Measurements from ENCODE around the gene NDUFS2.
A peak's percentile ranks its signal among the peaks of the same experiment; 100 is the strongest.

The NDUFS2 gene

DNA sequence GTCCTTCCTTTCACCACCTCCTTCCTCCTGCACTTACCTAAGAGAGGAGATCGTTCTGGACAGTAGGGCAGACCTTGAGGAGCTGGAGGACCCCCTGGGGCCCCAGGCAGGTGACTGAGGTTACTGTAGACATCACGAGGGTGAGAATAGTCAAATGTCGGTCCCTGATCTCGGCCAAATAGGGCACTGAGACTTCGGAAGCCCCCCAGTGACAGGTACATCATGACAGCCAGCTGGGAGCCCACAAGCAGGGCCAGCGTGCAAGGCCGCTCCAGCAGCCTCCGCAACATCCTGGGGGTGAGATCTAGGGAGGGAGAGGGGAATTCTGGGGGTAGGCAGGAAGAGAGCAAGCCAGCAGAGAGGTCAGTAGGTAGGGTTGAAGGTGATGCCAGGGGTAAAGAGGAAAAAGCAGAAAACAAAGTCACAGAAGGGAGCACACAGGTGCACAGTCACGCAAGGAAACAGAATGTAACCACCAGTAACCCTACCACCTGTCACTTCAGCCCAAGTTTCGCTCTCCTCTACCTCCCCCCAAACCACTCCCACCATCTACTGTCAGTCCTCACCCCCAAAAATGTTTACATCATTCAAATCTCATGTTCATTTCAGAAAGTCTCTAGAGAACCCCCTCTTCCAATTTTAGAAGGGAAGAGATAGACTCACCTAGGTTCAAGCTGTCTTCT is 26.3 kb upstream of the NDUFS2 start:
- H3K4me3 ChIP-seq = peak overlapping the region; percentile 99
- peaks cover 40% of the 10 kb centered on the region for H3K36me3 ChIP-seq (ENCODE audit: insufficient read depth, low read length)
- H3K9ac ChIP-seq (ENCODE audit: insufficient read length) = no peak overlapping the region
- no peaks in the 10 kb centered on the region for H3K9me3 ChIP-seq (ENCODE audit: low read depth, low read length)
- no peak overlapping the region for H3K27ac ChIP-seq
- no peak for DNase-seq (ENCODE audit: low read depth, low spot score)
- TF ChIP-seq POLR2AphosphoS5 (IDR thresholded peaks at IDR 0.05; ENCODE audit: borderline replicate concordance, low read depth, low read length) (no peak), FOXP2 (optimal IDR thresholded peaks at IDR 0.05; ENCODE audit: control extremely low read depth, extremely low read length, insufficient read depth) (no peak), EZH2 (IDR thresholded peaks at IDR 0.05) (no peak)

GRCh38 chr1:161176468-161177111 is 25.6 kb upstream of the NDUFS2 start:
- no peak for DNase-seq (ENCODE audit: low read depth, low spot score)

GRCh38 chr1:161177112-161177935 is 24.8 kb upstream of the NDUFS2 start, which contains the start of gene B4GALT3:
Gene B4GALT3 (minus strand): TSS chr1:161177507. CDS start chr1:161176060, 1,447 bp downstream.
- DNase-seq (ENCODE audit: low read depth, low spot score) = no peak
- H3K4me3 ChIP-seq = peak within 1 kb of the TSS; percentile 99
- no peaks in the 10 kb centered on the region for H3K9me3 ChIP-seq (ENCODE audit: low read depth, low read length)
- peaks cover 26% of the 10 kb centered on the region for H3K36me3 ChIP-seq (ENCODE audit: insufficient read depth, low read length)
- TF ChIP-seq POLR2AphosphoS5 (IDR thresholded peaks at IDR 0.05; ENCODE audit: borderline replicate concordance, low read depth, low read length) = peak; percentile 94
- TF ChIP-seq FOXP2 (optimal IDR thresholded peaks at IDR 0.05; ENCODE audit: control extremely low read depth, extremely low read length, insufficient read depth) = no peak
- H3K27ac ChIP-seq = peak within 1 kb of the TSS; percentile 51
- peak within 1 kb of the TSS; percentile 93 for H3K9ac ChIP-seq (ENCODE audit: insufficient read length)

More at GRCh38 chr1:161176468-161177111, 25.6 kb upstream of the NDUFS2 start:
- Histone ChIP-seq H3K9ac (ENCODE audit: insufficient read length) (peak overlapping the region; percentile 93), H3K9me3 (ENCODE audit: low read depth, low read length) (no peaks in the 10 kb centered on the region), H3K36me3 (ENCODE audit: insufficient read depth, low read length) (peaks cover 33% of the 10 kb centered on the region), H3K4me3 (peak overlapping the region; percentile 99), H3K27ac (no peak overlapping the region)
- TF ChIP-seq EZH2 (IDR thresholded peaks at IDR 0.05) = no peak
- no peak for TF ChIP-seq POLR2AphosphoS5 (IDR thresholded peaks at IDR 0.05; ENCODE audit: borderline replicate concordance, low read depth, low read length)
- no peak for TF ChIP-seq FOXP2 (optimal IDR thresholded peaks at IDR 0.05; ENCODE audit: control extremely low read depth, extremely low read length, insufficient read depth)

DNA sequence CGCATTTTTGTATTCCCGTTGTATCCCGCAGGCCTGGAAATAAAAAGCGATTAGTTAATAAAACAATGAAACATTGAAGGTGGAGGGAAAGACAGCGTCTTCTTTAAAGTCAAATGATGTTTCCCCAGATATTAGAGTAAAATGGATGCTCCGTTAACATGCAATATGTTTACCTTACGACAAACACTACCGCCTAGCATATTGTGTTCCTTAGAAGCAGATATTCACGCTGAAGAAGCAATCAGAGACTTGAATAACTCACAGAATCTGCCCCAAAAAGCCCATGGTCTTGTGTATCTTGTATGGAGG is 24.3 kb upstream of the NDUFS2 start:
- peak overlapping the region; percentile 93 for H3K9ac ChIP-seq (ENCODE audit: insufficient read length)
- peaks cover 20% of the 10 kb centered on the region for H3K36me3 ChIP-seq (ENCODE audit: insufficient read depth, low read length)
- DNase-seq (ENCODE audit: low read depth, low spot score) = no peak
- peak overlapping the region; percentile 99 for H3K4me3 ChIP-seq
- H3K27ac ChIP-seq = peak overlapping the region; percentile 51
- no peak for TF ChIP-seq EZH2 (IDR thresholded peaks at IDR 0.05)
- no peak for TF ChIP-seq FOXP2 (optimal IDR thresholded peaks at IDR 0.05; ENCODE audit: control extremely low read depth, extremely low read length, insufficient read depth)
- no peak for TF ChIP-seq POLR2AphosphoS5 (IDR thresholded peaks at IDR 0.05; ENCODE audit: borderline replicate concordance, low read depth, low read length)
- H3K9me3 ChIP-seq (ENCODE audit: low read depth, low read length) = no peaks in the 10 kb centered on the region

- no peak for DNase-seq (ENCODE audit: low read depth, low spot score)
- Histone ChIP-seq H3K9ac (ENCODE audit: insufficient read length) (no peak overlapping the region), H3K9me3 (ENCODE audit: low read depth, low read length) (no peaks in the 10 kb centered on the region), H3K4me3 (no peak overlapping the region), H3K36me3 (ENCODE audit: insufficient read depth, low read length) (peaks cover 7% of the 10 kb centered on the region; the same call in 1 of the 2 replicates), H3K27ac (0 out of 2 replicates have a peak overlapping the region, but pooled peaks have one; percentile 11)
- no peak for TF ChIP-seq EZH2 (IDR thresholded peaks at IDR 0.05)
- no peak for TF ChIP-seq POLR2AphosphoS5 (IDR thresholded peaks at IDR 0.05; ENCODE audit: borderline replicate concordance, low read depth, low read length)
- no peak for TF ChIP-seq FOXP2 (optimal IDR thresholded peaks at IDR 0.05; ENCODE audit: control extremely low read depth, extremely low read length, insufficient read depth)
Observed at GRCh38 chr1:161179698-161180097, 22.5 kb upstream of the NDUFS2 start.

DNA sequence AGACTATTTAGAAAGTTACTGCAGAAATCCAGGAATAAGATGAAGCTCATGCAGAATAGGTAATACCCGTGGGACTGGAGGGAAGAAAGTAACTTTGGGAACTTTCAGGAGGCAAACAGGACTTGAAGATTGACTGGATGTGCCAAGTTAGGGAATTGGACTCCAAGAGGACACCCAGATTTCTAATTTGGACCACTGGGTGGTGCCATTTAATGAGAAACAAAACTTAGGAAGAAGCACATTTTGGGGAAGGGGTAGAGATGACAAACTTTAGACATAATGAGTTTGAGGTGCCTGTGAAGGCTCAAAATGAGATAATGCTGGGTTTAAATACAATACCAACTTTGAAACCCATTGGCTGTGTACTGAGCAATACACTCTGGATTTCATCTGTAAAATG is 21.5 kb upstream of the NDUFS2 start:
- TF ChIP-seq POLR2AphosphoS5 (IDR thresholded peaks at IDR 0.05; ENCODE audit: borderline replicate concordance, low read depth, low read length) = no peak
- TF ChIP-seq EZH2 (IDR thresholded peaks at IDR 0.05) = no peak
- TF ChIP-seq FOXP2 (optimal IDR thresholded peaks at IDR 0.05; ENCODE audit: control extremely low read depth, extremely low read length, insufficient read depth) = no peak
- DNase-seq (ENCODE audit: low read depth, low spot score) = no peak
- H3K9ac ChIP-seq (ENCODE audit: insufficient read length) = no peak overlapping the region
- H3K4me3 ChIP-seq = no peak overlapping the region
- H3K9me3 ChIP-seq (ENCODE audit: low read depth, low read length) = no peaks in the 10 kb centered on the region
- no peaks in the 10 kb centered on the region; the same call in 1 of the 2 replicates for H3K36me3 ChIP-seq (ENCODE audit: insufficient read depth, low read length)
- no peak overlapping the region for H3K27ac ChIP-seq

GRCh38 chr1:161182214-161182613 is 20.0 kb upstream of the NDUFS2 start:
- no peak for TF ChIP-seq FOXP2 (optimal IDR thresholded peaks at IDR 0.05; ENCODE audit: control extremely low read depth, extremely low read length, insufficient read depth)
- TF ChIP-seq POLR2AphosphoS5 (IDR thresholded peaks at IDR 0.05; ENCODE audit: borderline replicate concordance, low read depth, low read length) = no peak
- TF ChIP-seq EZH2 (IDR thresholded peaks at IDR 0.05) = no peak
- no peak overlapping the region for H3K9ac ChIP-seq (ENCODE audit: insufficient read length)
- no peak overlapping the region for H3K4me3 ChIP-seq
- no peaks in the 10 kb centered on the region for H3K36me3 ChIP-seq (ENCODE audit: insufficient read depth, low read length)
- no peak for DNase-seq (ENCODE audit: low read depth, low spot score)
- H3K27ac ChIP-seq = no peak overlapping the region
- no peaks in the 10 kb centered on the region for H3K9me3 ChIP-seq (ENCODE audit: low read depth, low read length)

GRCh38 chr1:161185282-161185682 is 16.9 kb upstream of the NDUFS2 start:
- no peak for DNase-seq (ENCODE audit: low read depth, low spot score)
- TF ChIP-seq EZH2 (IDR thresholded peaks at IDR 0.05) = no peak
- no peak for TF ChIP-seq FOXP2 (optimal IDR thresholded peaks at IDR 0.05; ENCODE audit: control extremely low read depth, extremely low read length, insufficient read depth)
- TF ChIP-seq POLR2AphosphoS5 (IDR thresholded peaks at IDR 0.05; ENCODE audit: borderline replicate concordance, low read depth, low read length) = no peak
- Histone ChIP-seq H3K9me3 (ENCODE audit: low read depth, low read length) (no peaks in the 10 kb centered on the region), H3K9ac (ENCODE audit: insufficient read length) (no peak overlapping the region), H3K36me3 (ENCODE audit: insufficient read depth, low read length) (no peaks in the 10 kb centered on the region), H3K4me3 (peak overlapping the region; percentile 67), H3K27ac (peak overlapping the region; percentile 88)

Measured in SK-N-MC (cell line).